GM18526 (cell line): Measurements from ENCODE around the gene LRRC10B.

Experiments used
- POLR2A ChIP-seq: IDR thresholded peaks from 3 replicates; pipeline ENCODE4 v1.6.1; 2011; ENCODE audit not compliant: insufficient read length; ENCODE audit errors: extremely low read depth

LRRC10B gene

GRCh38 chr11:61507962-61508861 is at the start of gene LRRC10B:
Gene LRRC10B, plus strand, starts transcription at chr11:61508749. Its CDS starts 250 bp downstream, at chr11:61508999.
- no peak for TF ChIP-seq POLR2A

- TF ChIP-seq POLR2A: no peak
These were observed 48.1 kb upstream of the LRRC10B start for GRCh38 chr11:61460474-61460881.

DNA sequence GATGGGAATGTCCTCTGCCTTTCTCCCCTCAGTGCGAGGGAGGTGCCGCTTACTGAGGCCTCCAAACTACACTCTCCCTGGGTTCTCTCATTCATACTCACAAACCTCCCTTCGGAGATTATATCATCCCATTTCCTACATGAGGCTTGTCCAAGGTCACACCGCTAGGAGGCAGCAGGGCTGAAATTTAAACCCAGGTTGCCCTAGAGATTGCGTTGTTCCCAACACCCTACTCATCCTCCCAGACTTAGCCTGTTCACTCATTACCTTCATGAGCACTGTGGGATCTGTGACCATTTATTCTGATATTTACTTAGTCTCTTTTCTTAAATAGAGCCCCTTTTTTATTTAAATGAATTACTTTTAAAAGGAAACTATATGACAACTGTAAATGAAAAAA is 47.6 kb upstream of the LRRC10B start:
- no peak for TF ChIP-seq POLR2A

- no peak for TF ChIP-seq POLR2A
These were observed 40.5 kb upstream of the LRRC10B start for GRCh38 chr11:61468002-61468401.

DNA sequence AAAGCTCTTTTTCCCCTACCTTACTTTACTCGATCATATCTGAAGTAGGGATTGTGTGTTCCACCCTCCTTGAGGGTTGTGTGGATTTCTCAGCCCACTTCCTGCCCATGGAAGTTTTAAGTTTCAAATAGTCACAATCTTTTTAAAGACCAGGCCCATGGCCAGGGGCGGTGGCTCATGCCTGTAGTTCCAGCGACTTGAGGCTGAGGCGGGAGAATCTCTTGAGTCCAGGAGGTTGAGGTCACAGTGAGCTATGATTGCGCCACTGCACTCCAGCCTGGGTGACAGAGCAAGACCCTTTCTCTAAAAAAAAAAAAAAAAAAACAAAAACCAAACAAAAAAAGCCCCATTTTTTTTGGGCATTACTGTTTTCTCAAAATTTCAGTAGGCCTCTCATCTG is 36.3 kb upstream of the LRRC10B start:
- no peak for TF ChIP-seq POLR2A

DNA sequence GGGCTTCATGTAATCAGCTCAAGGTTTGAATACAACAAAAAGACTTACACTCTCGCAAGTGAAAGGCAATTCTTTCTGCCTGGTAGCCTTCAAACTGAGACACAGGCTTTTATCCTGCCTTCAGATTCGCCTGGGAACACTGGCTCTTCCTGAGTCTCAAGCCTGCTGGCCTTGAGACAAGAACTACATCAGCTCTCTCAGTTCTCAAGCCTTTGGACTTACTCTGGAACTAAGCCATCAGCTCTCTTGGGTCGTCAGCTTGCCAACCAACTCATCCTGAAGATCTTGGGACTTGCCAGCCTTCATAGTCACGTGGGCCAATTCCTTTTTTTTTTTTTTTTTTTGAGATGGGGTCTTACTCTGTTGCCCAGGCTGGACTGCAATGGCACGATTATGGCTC is 35.7 kb upstream of the LRRC10B start:
- TF ChIP-seq POLR2A: no peak

DNA sequence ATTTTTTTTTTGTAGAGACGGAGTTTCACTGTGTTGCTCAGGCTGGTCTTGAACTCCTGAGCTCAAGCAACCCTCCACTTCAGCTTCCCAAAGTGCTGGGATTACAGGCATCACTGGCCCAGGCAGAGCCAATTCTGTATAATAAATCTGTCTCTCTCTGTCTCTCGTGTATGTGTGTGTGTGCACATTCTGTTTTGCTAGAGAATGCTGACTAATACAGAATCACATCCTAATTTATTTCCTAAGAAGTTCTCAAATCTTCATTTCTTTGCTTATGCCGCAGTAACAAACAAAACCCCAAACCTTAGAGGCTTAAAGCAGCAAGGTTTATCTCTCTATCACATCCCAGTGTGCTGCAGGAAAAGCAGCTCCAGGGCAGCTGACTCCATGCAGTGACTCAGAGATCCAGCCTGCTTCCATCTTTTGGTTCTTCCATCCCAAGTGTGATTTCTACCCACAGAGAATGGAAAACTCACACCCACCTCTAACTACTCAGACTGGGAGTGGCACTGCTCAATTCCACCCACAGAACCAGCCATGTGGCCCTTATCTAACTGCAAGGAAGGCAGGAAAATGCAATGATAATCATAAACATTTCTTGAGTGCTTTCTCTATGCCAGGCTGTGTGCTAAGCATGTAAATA is 35.1 kb upstream of the LRRC10B start:
- TF ChIP-seq POLR2A: no peak

GRCh38 chr11:61474013-61474643 is 34.4 kb upstream of the LRRC10B start:
- TF ChIP-seq POLR2A: no peak

GRCh38 chr11:61475433-61475832 is 33.1 kb upstream of the LRRC10B start:
- no peak for TF ChIP-seq POLR2A

GRCh38 chr11:61476371-61476770 is 32.2 kb upstream of the LRRC10B start:
- no peak for TF ChIP-seq POLR2A

GRCh38 chr11:61477126-61477525 is 31.4 kb upstream of the LRRC10B start:
- no peak for TF ChIP-seq POLR2A

GRCh38 chr11:61477727-61478148 is 30.8 kb upstream of the LRRC10B start:
- no peak for TF ChIP-seq POLR2A

DNA sequence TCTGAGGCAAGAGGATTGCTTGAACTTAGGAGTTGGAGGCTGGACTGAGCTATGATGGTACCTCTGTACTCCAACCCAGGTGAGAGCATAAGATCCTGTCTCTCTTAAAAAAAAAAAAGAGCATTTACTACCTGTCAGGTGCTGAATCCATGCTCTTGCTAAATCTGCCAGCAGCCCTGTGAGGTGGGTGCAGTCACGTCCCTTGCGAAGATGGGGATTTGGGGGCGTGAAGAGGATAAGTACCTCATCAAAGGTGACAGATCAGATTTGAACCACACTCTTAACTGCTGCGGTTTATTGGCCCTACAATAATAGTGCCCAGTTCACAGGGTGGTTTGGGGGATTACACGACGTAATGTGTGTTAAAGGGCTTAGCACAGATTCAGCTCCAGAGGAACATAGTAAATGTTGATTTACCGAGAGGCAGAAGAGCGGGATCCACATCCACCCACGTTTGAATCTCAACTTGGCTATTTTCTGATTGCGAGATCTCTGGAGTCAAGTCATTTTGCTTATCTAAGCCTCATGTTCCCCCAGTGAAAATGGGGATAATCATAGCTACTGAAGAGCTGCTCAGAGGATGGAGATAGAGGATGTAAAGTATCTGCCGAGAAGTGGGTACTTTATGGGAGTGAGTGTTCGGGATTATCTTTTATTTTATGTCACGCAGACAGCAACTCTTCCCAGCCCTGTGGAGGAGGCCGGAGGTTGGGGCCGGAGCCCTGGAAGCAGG is 28.1 kb upstream of the LRRC10B start:
- TF ChIP-seq POLR2A: no peak

DNA sequence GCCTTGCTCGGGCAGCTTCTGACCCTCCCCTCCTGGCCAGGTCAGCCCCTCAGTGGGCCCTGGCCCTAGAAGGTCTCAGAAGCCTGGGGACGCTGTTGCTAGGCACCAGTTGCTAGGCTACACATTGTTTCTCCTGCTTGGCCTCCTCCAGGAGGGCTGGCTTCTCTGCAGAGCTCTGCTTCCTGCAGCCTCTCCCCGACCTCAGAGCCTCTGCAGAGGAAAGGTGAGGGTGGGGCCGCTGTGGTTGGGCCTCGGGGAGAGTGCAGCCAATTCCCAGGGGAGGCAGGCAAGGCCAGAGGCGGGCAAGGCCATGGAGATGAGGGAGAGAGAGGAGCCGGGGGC is 27.6 kb upstream of the LRRC10B start:
- no peak for TF ChIP-seq POLR2A

DNA sequence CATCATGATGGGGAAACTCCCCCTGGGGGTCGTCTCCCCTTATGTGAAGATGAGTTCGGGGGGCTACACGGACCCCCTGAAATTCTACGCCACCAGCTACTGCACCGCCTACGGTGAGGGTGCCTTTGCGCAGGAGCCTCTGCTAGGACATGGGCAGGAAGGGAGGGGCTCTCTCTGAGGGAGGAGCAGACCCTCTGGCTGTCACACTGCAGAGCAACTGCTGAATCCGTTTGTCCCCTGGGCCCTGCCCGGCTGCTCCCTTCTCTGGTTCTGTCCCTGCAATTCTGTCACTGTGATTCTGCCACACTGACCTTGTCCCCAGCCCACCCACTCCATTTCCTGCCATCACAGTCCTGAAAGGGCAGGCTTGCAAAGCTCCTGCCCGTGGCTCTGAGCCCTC is 26.7 kb upstream of the LRRC10B start:
- no peak for TF ChIP-seq POLR2A
